GM19240 (cell line): ENCODE measurements around the gene LDB3.

ENCODE experiments used
- DNase-seq: peaks from one replicate; pipeline ENCODE4 v3.0.0; 2011; ENCODE audit warnings: low spot score; ENCODE audit not compliant: insufficient read length

LDB3 gene

DNA sequence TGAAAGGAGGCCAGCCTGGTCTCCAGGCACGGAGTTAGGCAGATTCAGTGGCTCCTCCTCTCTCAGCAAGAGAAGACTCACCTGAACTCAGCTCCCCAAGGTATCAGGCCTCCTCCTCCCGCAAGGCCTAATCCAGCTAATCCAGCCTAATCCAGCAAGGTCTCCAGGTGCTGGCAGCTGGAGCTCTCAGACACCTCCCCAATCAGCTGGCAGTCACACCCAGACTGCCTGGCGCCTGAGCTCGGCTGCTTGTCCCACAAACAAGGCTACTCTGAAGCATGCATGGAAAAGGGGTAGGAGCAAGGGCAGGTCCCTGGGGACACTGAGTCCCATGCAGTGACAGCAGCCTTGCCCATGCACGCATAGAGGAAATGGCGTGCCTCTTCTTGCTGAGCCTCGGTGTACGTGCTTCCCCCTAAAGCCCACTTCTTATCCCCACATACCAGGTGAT lies 17.3 kb upstream of the LDB3 start:
- no peak for DNase-seq

DNA sequence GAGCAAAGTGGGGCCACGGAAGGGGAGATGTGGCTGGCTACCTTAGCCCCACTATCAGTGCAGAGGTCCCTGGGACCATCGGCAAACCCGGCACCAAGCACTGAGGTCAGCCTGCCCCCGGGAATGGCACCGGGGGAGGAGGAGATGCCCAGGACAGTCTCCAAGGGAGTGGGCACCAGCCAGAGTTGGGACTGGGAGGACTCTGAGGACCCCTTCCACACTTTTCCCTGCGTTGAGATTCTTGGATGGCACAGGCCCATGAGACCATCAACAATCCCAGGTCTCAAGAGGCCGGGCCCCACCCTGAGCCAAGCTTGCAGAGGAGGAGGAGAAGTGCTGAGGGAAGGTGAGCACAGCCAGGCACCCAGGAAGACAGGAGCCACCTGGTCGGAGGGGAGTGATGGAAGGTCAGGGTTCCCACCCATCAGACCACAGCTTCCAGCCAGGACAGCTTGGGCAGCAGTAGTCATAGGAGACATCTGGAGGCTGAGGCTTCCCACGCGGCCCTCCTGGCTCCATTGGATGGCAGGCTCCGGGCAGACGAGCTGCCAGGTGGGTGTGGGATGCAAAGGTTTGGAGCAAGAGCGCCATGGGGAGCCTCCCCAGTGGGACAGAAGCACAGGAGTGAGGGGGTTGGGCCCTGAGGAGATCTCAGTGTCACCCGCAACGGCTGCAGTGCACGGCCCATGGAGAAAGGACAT lies 16.5 kb upstream of the LDB3 start:
- no peak for DNase-seq

DNA sequence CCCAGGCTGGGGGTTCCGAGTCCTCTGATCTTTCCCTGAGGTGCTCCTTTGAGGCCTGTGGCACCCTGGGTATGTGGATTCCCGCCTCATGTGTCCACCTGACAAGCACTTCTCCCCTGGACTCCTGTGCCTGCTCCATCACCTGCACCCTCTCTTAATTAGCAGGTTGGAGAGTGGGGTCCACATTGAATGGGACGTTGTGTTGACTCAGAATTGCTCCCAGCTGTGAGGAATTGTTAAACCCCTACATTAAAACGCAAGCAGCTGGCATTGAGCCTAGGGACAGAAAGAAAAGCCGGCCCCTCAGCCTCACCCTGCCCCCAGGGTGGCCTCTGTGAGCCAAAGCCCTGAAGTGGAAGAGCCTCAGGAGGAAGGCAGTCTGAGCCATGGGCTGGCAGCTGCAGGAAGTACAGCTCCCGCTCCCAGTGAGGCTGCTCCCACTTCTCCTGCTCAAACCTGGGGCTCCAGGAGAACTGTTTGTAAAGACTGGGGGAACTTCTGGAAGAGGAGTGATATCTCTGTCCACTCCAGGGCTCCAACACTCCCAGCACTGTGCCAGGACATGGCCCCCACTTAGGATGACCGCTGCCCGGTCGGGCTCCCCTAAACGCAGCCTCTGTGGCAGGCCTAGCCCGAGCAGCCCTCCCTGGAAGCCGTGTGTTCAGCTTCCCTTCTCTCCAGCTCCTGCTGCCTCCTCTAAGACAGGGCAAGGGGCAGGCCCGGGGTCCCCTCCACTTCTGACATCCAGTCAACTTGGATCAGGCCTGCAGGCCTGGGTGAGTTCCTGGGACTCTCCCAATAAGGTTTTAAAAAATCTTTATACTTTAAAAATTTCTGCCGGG lies 15.7 kb upstream of the LDB3 start:
- no peak for DNase-seq

DNA sequence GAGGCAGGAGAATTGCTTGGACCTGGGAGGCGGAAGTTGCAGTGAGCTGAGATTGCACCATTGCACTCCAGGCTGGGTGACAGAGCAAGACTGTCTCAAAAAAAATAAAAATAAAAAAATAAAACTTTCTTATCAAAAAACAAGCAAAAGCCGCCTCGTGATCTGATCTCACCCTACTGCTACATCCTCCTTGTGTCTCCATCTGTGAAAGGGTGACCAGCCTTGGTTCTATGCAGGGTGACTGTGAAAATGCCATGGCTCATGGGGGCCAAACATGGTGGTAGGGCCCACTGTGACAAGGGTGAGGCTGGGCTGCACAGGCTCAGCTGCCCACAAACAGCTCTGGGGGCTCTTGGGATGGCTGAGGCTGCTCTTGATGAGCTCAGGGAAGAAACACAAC lies 14.9 kb upstream of the LDB3 start:
- no peak for DNase-seq

DNA sequence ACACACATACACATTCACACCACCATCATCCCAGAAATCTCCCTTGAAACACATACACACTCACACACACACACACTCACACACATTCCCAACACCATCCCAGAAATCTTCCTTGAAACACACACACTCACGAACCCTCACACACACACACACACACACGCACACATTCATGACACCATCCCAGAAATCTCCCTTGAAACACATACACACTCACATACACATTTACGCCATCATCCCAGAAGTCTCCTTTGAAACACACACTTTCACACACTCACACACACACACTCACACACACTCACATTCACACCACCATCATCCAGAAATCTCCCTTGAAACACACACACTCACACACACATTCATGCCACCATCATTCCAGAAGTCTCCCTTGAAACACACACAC lies 14.3 kb upstream of the LDB3 start:
- no peak for DNase-seq

DNA sequence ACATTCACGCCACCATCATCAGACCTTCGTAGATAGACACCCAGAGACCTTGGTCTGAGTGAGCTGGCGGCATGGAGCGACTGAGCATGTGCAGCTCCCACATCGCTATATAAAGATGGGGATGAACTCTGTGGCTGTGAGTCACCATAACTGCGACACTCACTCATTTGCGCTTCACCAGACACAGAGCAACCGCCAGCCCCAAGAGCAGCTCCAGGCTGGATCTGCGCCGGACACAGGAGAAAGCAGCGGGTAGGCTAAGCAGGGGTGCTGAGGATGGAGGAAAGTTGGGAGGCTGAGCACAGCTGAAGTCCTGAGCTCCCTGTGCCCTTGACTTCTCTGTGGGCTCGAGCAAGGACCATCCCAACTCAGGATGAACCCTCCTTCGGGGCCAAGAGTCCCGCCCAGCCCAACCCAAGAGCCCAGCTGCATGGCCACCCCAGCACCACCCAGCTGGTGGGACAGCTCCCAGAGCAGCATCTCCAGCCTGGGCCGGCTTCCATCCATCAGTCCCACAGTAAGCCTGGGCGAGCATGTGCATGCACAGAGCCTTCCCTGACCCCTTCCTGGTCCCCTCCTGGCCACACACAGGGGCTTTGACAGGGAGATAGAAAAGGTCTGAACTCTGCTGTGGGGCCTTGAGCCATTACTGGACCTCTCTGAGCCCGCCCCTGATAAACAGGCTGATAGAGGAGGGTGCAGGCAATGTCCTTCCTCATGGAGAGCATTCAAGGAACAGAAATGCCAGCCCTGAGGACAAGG lies 13.7 kb upstream of the LDB3 start, which contains the start of gene OPN4:
Gene OPN4, plus strand, starts transcription at position 137 of the 762 bp plus-strand sequence. Its CDS starts 237 bp downstream, at position 374.
- DNase-seq = no peak

DNA sequence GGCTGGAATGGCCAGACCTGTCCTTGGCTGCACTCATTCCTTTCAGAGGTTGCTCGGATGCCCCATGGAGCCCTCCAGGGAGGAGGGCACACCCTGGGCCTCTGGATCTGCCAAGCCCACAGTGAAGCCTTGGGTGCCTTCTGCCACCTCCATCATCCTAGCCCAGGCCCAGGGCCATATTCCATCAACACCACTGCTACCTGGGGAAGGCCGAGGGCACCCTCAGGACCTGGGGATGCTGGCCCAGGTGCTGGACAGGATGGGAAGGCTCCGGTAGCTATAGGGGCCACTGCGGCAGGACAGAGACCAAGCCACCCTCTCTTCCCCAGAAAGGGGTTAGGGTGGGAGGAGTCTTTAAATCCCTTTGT lies 13.2 kb upstream of the LDB3 start:
- no peak for DNase-seq

DNA sequence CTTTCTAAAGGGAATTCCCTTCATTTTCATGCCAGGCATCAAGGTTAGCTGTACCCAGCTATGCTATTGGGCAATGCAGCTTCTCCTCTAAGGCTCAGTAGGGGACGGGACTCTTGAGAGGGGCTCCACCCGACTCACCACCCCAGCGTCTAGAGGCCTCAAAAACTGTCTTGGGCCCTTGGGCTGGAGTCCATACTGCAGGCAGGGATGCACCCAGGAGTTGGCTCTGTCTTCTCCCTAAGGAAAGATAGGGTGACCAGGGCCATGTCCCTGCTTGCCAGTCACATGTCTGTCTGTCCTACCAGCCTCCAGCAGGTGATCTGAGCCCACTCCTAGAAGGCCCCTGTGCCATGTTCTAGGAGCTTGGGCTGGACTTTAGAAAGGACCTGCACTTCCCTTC lies 12.7 kb upstream of the LDB3 start:
- DNase-seq = no peak

DNA sequence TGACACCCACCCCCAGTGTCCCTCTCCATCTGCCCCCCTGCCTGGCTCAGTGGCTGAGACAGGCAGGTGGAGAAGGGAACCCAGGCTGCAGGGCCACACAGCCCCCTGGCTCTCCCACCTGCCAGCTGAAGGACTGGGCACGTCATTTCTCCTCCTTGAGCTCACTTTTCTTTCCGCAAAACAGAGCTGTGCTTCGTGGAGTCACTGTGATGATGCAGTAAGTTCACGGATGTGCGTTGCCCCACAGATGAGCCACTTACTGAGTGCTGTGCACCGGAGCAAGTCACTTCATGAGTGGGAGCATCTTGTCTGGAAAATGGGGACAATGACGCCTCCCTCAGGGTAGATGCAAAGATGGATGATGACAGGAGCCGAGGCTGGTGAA lies 11.3 kb upstream of the LDB3 start:
- no peak for DNase-seq

DNA sequence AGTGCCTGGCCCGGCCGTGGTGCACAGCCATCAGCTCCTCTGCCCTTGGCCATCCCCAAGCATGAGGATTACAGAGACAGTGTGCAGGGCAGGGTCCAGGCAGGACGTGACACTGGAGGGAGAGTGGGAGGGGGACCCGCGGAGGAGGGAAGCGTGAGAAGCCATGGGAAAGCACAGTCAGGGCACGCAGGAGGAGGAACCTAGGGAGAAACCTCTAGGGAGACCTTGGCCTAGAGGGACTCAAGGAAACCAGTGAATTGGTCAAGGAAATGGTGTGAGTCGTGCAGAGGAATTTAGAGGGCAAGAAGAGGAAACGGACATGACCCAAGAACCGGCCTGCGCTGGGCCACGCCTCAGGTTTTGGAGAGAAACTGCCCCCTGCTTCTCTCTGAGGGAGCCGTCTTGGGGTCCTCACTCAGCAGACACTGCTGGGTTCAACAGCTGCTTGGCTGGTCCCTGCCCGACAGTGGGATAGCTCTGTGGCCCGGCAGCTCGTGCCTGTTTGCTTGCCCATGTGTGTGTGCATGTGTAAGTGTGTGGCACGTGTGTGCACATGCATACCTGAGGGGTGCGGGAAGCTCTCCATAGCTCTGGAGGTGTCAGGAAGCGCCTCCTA lies 10.8 kb upstream of the LDB3 start:
- DNase-seq = no peak

DNA sequence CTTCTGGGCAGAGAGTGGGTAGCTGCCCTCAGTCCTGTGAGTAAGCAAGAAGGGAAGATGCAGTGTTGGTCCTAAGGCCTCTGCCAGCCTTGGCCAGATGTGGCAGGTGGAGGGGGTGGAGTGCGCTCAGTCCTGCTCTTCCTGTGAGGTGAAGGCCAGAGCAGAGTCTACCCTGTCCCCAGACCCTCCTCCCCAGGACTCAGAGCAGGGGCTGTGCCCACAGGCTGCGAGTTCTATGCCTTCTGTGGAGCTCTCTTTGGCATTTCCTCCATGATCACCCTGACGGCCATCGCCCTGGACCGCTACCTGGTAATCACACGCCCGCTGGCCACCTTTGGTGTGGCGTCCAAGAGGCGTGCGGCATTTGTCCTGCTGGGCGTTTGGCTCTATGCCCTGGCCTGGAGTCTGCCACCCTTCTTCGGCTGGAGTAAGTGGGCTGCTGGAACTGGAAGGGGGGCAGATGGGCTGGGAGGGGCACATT lies 10.0 kb upstream of the LDB3 start:
- no peak for DNase-seq

DNA sequence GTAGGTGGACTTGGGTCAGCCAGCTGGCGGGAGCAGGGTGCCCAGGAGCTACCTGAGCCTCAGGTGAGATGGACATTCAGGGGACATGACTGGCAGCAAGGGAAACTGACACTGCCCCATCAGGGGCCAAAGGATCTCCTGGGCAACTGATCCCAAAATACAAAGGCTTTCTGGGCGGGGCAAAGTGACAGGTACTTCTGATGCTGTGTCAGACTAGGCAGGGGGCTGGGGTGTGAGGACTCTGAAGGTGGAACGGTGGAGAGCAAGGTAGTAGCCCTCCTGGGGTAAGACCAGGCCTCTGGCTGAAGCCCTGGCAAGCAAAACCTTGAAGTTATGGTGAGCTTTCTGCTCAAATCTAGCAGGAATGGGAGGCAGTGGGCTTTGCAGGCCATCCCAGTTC lies 9.6 kb upstream of the LDB3 start:
- DNase-seq = no peak

DNA sequence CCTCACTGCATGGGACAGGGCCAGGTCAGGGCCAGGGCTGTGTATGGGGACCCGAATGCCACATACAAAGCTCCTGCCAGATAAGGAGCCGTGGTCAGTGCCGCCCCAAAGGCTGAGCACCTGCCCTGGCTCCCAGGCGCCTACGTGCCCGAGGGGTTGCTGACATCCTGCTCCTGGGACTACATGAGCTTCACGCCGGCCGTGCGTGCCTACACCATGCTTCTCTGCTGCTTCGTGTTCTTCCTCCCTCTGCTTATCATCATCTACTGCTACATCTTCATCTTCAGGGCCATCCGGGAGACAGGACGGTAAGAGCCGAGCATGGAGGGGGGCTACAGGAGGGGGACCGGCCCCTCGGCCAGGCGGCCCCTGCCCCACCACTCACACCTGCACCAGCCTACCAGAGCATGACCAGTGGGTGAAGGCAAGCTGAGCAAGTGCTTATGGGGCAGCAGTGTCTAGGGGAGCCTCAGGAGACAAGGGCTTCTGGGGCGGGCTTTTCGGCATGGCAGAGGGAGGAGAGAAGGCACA lies 9.1 kb upstream of the LDB3 start:
- DNase-seq = no peak

DNA sequence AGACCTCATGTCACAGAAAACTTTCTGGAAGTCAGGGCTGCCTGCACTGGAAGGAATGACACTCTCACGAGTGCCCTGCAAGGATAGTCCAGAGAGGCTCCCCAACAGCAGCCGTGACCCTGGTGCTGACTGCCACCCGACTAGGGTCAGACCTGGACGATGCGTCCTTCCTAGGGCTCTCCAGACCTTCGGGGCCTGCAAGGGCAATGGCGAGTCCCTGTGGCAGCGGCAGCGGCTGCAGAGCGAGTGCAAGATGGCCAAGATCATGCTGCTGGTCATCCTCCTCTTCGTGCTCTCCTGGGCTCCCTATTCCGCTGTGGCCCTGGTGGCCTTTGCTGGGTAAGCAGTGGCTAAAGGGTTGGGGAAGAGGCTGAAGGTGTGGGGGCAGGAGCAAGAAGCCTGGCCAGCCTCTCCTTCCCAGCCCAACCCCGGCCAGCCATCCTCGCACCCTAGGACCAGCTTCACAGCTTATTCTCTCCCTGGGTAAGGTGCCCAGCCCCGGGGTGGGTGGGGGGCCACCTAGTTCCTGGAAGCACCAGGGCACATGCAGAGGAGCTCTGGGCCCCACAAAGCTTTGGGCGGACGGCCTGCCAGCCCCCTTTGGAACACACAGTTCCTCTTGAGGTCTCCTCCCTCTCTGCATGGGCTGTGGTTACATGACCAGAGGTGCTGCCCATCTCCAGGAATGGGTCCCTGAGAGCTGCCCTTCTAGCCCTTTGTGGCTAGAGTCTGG lies 8.4 kb upstream of the LDB3 start:
- DNase-seq = no peak

DNA sequence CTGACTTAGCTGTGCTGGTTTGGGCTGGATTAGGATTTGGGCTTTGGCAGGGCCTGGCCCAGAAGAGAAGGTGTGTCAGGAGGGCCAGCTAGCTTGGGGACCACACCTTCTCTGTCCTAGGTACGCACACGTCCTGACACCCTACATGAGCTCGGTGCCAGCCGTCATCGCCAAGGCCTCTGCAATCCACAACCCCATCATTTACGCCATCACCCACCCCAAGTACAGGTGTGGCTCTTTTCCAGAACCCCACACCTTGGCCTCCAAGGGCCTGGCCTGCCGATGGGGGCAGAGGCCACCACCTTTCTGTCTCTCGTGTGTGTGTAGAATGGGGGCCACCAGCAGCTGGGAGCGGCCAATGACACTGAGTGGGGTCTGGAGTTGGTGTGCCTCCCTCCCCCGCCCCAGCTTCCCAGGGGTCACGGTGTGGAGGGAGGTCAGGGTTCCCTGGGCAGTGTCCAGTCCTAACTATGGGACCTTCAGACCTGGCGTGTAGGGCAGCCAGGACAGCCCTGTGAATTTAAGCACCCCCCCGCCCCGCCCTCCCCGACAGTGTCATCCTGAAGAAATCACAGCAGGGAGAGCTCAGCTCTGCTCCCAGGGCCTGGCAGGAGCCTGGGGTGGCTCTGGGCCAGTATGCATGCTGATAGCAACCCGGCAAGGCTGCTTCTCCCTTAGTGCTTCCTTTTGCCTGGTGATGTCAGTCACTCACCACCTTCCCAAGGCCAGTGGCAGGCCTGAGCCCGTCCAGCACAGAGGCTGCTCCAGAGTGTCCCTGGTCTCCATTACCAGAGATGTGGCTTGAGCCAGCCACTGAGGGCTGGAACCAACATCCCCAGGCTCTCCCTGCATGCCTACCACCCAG lies 6.9 kb upstream of the LDB3 start:
- DNase-seq = no peak

DNA sequence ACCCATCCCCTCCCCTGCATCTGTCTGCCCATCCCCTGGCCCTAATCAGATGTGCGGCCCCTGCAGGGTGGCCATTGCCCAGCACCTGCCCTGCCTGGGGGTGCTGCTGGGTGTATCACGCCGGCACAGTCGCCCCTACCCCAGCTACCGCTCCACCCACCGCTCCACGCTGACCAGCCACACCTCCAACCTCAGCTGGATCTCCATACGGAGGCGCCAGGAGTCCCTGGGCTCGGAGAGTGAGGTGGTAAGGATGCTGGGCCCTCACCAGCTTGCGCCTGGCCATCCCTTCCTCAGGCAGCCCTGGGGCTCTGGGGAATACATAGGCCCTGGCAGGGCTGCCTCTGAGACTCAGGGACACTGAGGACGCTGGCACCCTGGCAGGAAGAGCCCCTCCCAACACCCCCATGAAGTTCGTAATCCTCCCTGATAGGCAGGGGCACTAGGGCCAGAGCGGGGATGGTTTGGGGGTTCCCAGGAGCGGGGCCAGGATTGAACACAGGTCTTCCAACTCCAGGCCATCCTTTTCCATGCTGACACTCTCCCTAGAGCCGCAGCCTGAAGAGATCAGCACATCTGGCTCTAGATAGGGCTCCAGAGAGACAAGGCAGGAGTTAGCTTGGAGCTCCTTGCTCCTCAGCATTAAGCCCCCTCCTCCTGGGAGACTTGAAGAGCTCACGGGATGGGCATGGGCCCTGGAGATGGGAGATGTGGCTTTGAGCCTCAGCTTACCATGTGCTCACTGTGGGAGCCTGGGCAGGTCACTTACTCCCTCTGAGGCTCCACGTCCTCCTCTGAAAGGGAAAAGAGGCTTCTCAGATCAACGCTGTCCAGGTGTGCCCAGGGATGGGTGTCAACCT lies 5.9 kb upstream of the LDB3 start:
- DNase-seq = no peak

DNA sequence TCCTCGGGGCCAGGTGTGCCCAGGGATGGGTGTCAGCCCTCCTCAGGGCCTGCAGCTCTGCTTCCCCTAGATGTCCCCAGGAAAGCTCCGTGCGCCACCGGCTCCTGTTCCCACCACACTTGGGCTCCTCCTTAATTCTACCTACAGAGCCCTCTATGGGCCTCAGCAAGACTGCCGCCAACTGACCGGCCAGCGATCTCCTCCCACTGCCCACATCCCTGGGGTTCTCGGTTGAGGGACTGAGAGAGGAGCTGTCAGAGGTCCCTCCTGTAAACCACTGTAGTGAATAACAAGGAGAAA lies 5.3 kb upstream of the LDB3 start:
- DNase-seq = no peak

DNA sequence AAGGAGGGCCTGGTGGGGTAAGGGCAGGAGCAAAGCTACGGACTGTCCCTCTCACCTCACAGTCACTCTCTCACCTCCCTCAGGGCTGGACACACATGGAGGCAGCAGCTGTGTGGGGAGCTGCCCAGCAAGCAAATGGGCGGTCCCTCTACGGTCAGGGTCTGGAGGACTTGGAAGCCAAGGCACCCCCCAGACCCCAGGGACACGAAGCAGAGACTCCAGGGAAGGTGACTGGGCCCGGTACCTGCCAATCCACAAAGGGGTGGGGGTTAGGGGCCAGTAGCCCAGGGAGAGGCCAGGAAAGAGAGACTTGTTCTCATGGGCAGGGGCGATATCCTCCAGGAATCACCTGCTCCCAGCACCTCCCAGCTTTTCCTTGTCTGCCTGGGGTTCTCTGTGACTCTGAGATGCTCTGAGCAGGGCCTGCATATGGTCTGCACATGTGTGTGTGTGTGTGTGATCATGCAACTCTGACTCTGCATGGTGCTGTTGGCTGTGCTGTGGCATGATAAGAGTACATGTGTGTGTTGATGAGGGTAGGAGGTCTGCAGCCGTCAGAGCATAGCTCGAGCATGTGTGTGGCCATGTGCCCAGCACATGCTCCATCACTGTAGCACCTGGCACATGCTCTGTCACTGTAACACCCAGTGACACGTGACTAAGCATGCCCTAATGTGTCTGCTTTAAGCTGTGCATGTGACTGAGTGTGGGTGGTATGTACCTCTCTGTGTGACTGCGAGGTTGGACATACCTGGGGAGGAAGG lies 4.6 kb upstream of the LDB3 start:
- no peak for DNase-seq
